ENCODE results near the gene ZNF317.

Gene ZNF317

DNA sequence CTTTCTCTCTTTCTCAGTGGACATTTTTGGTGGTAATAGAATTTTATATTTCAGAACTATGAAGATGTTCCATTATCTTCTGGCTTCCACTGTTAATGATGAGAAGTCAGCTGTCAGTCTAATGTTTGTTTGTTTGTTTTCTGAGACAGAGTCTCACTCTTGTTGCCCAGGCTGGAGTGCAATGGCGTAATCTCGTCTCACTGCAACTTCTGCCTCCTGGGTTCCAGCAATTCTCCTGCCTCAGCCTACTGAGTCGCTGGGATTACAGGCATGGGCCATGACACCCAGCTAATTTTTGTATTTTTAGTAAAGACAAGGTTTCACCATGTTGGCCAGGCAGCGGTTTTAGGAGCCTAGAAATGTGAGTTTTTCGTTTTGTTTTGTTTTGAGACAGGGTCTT, 4.7 kb downstream of the ZNF317 start:
- Histone ChIP-seq H3K27me3 (ENCODE audit: control insufficient read depth, insufficient read depth, low read length, poor library complexity, severe bottlenecking) (no peaks in the 10 kb centered on the region), H3K9me3 (ENCODE audit: control insufficient read depth, low read length) (peaks cover 12% of the 10 kb centered on the region), H3K4me1 (ENCODE audit: control insufficient read depth, insufficient read depth, low read length) (no peaks in the 10 kb centered on the region), H3K36me3 (ENCODE audit: control insufficient read depth, insufficient read depth, low read length) (peaks cover 35% of the 10 kb centered on the region), H3K27ac (ENCODE audit: insufficient read depth, low read depth, low read length, poor library complexity, severe bottlenecking) (no peak overlapping the region), H3K4me3 (ENCODE audit: insufficient read depth, low read depth, low read length) (no peak overlapping the region)
- 90 to 94% methylated on average over 5 of the region's 5 CpGs for WGBS, 2 experiments

DNA sequence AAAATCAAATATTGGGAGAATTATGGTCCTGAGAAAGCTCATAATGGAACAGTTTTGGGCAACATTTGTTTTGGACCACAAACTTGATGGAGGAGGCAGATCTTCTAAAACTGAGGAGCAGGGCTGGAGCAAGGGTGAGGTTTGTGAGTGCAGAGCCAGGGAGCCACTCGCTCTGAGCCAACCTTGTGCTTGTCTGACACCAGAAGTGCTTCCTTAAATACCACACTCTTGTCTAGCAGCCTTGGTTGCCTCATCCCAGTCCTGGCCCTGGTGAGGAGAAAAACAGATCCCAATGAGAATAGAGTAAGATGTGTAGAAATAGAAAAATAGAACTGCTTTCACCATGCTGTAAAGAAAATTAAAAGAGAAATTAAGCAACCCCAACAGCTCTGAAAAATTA, 6.7 kb downstream of the ZNF317 start:
- WGBS, 2 experiments = 84 to 100% methylated on average over 1 of the region's 1 CpG
- Histone ChIP-seq H3K27ac (ENCODE audit: insufficient read depth, low read depth, low read length, poor library complexity, severe bottlenecking) (no peak overlapping the region), H3K27me3 (ENCODE audit: control insufficient read depth, insufficient read depth, low read length, poor library complexity, severe bottlenecking) (no peaks in the 10 kb centered on the region), H3K9me3 (ENCODE audit: control insufficient read depth, low read length) (peaks cover 16% of the 10 kb centered on the region), H3K36me3 (ENCODE audit: control insufficient read depth, insufficient read depth, low read length) (peaks cover 39% of the 10 kb centered on the region), H3K4me3 (ENCODE audit: insufficient read depth, low read depth, low read length) (no peak overlapping the region), H3K4me1 (ENCODE audit: control insufficient read depth, insufficient read depth, low read length) (no peaks in the 10 kb centered on the region)

DNA sequence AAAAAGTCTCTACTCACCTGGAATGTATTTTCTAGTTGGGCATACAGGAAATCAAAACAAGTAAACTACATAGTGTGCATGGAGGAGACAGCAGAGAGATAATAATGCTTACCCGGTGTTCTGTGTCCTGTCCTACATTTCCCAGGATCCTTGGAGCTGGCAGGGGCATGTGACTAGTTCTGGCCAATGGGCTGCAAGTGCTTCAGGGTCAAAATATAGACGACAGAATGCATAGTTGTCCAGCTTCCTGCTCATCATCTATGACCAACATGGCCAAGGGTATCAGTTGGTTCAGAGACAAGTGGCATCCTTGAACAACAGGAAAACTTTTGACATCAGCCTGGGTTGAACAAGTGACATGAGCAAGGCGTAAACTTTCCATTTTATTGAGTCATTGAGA, 8.5 kb downstream of the ZNF317 start:
- Histone ChIP-seq H3K27me3 (ENCODE audit: control insufficient read depth, insufficient read depth, low read length, poor library complexity, severe bottlenecking) (no peaks in the 10 kb centered on the region), H3K9me3 (ENCODE audit: control insufficient read depth, low read length) (peaks cover 21% of the 10 kb centered on the region), H3K4me3 (ENCODE audit: insufficient read depth, low read depth, low read length) (no peak overlapping the region), H3K36me3 (ENCODE audit: control insufficient read depth, insufficient read depth, low read length) (peaks cover 46% of the 10 kb centered on the region), H3K27ac (ENCODE audit: insufficient read depth, low read depth, low read length, poor library complexity, severe bottlenecking) (no peak overlapping the region), H3K4me1 (ENCODE audit: control insufficient read depth, insufficient read depth, low read length) (no peaks in the 10 kb centered on the region)
- 94 to 95% methylated on average over 3 of the region's 3 CpGs for WGBS, 2 experiments

DNA sequence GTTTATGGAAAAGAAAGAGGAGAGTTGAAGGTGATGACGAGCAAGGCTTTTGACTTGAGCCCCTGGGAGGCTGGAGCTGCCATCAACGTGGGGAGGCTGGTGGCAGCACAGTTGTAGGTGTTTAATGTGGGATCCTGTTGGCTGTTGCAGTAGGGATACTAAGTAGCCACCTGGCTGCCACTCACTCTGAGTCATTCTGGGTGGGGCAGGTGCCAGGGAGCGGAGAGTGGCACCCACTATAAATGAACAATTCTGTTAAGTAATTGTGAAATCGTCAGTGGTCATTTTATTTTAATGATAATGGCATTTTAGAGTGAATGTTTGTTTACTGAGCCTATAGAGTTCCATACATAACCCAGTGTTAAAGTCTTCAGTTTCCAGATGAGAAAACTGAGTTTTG, 9.8 kb downstream of the ZNF317 start:
- no peaks in the 10 kb centered on the region for H3K4me1 ChIP-seq (ENCODE audit: control insufficient read depth, insufficient read depth, low read length)
- H3K4me3 ChIP-seq (ENCODE audit: insufficient read depth, low read depth, low read length) = no peak overlapping the region
- no peaks in the 10 kb centered on the region for H3K27me3 ChIP-seq (ENCODE audit: control insufficient read depth, insufficient read depth, low read length, poor library complexity, severe bottlenecking)
- H3K27ac ChIP-seq (ENCODE audit: insufficient read depth, low read depth, low read length, poor library complexity, severe bottlenecking) = no peak overlapping the region
- 92 to 97% methylated on average over 4 of the region's 4 CpGs for WGBS, 2 experiments
- peaks cover 48% of the 10 kb centered on the region for H3K36me3 ChIP-seq (ENCODE audit: control insufficient read depth, insufficient read depth, low read length)
- peaks cover 22% of the 10 kb centered on the region for H3K9me3 ChIP-seq (ENCODE audit: control insufficient read depth, low read length)

DNA sequence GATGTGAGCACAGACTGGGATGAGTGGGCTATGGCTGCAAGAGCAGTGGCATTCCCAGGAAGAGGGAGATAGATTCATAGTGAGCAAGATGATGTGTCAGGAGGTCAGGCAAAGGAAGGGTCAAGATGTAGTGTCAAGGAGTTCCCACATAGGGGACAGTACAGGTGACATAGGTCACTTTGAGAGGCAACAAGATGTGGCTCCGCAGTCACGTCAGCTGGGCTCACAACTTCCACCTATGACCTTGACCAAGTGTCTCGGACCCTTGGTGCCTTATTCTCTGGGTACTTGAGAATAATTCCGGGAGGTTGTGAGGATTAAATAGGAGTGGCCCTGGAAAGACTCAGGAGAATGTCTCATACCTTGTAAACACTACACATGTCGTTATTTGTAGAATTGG, 10.5 kb downstream of the ZNF317 start:
- Histone ChIP-seq H3K9me3 (ENCODE audit: control insufficient read depth, low read length) (peaks cover 19% of the 10 kb centered on the region), H3K36me3 (ENCODE audit: control insufficient read depth, insufficient read depth, low read length) (peaks cover 48% of the 10 kb centered on the region), H3K27ac (ENCODE audit: insufficient read depth, low read depth, low read length, poor library complexity, severe bottlenecking) (no peak overlapping the region), H3K27me3 (ENCODE audit: control insufficient read depth, insufficient read depth, low read length, poor library complexity, severe bottlenecking) (no peaks in the 10 kb centered on the region), H3K4me1 (ENCODE audit: control insufficient read depth, insufficient read depth, low read length) (no peaks in the 10 kb centered on the region), H3K4me3 (ENCODE audit: insufficient read depth, low read depth, low read length) (no peak overlapping the region)
- WGBS, 2 experiments = 95 to 97% methylated on average over 5 of the region's 5 CpGs

DNA sequence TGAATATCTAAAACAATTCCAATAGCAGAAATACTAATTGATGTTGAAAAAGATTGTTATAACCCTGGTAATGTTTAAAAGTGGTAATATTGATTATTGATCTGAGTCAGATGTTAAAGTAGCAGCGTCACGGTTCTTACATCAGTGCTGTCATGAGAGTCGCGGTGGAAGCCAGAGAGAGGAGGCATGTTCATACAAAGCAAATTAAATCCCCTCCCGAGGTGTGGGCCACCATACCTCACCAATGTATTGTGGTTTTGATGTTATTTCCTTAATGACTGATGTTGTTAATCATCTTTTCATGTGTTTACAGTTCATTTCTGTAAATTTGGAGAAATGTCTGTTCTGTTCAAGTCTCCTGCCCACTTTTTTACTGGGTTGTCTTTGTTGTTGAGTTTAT, 11.2 kb downstream of the ZNF317 start:
- Histone ChIP-seq H3K4me3 (ENCODE audit: insufficient read depth, low read depth, low read length) (no peak overlapping the region), H3K9me3 (ENCODE audit: control insufficient read depth, low read length) (peaks cover 19% of the 10 kb centered on the region), H3K27ac (ENCODE audit: insufficient read depth, low read depth, low read length, poor library complexity, severe bottlenecking) (no peak overlapping the region), H3K27me3 (ENCODE audit: control insufficient read depth, insufficient read depth, low read length, poor library complexity, severe bottlenecking) (no peaks in the 10 kb centered on the region), H3K4me1 (ENCODE audit: control insufficient read depth, insufficient read depth, low read length) (no peaks in the 10 kb centered on the region), H3K36me3 (ENCODE audit: control insufficient read depth, insufficient read depth, low read length) (peaks cover 54% of the 10 kb centered on the region)
- 96 to 98% methylated on average over 5 of the region's 5 CpGs for WGBS, 2 experiments

DNA sequence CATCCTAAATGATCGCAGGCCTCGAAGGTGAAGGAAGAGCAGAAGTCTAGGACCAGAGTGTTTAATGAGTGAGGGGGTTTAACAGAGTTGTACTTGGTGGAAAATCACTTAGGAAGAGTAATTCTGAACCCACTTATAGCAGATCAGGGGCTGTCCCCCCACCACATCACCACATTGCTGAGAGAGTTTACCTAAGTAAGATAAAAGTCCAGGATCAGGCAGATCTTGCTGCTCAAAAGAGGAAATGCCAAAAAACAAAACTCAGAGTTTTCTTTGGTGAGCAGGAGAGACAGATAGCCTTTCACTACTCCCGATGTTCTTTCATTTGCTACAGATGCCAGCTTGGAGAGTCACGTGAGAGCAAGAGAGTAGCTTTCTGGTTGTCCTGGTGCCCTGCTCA, 15.4 kb downstream of the ZNF317 start:
- Histone ChIP-seq H3K27ac (ENCODE audit: insufficient read depth, low read depth, low read length, poor library complexity, severe bottlenecking) (no peak overlapping the region), H3K27me3 (ENCODE audit: control insufficient read depth, insufficient read depth, low read length, poor library complexity, severe bottlenecking) (no peaks in the 10 kb centered on the region), H3K4me3 (ENCODE audit: insufficient read depth, low read depth, low read length) (no peak overlapping the region), H3K9me3 (ENCODE audit: control insufficient read depth, low read length) (peaks cover 16% of the 10 kb centered on the region), H3K4me1 (ENCODE audit: control insufficient read depth, insufficient read depth, low read length) (no peaks in the 10 kb centered on the region), H3K36me3 (ENCODE audit: control insufficient read depth, insufficient read depth, low read length) (peaks cover 74% of the 10 kb centered on the region)
- 90 to 94% methylated on average over 4 of the region's 4 CpGs for WGBS, 2 experiments

DNA sequence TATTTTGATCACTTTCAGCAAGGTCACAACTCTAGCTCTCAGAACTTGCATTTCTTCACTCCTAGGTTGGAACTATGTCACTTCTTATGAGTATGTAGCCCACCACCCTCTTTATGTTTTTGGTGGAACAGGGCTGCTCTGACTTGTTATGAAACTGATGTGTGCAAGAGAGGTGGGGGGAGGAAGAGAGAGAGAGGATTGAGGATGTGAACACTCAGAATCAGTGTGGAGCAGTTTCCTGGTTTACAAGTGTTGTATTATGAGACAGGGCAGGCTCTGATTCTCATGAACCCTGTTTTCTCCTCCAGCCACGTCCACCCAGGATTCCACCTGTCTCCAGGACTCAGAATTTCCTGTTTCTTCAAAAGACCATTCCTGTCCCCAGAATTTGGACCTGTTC, 16.1 kb downstream of the ZNF317 start:
- Histone ChIP-seq H3K4me1 (ENCODE audit: control insufficient read depth, insufficient read depth, low read length) (no peaks in the 10 kb centered on the region), H3K9me3 (ENCODE audit: control insufficient read depth, low read length) (peaks cover 15% of the 10 kb centered on the region), H3K27ac (ENCODE audit: insufficient read depth, low read depth, low read length, poor library complexity, severe bottlenecking) (no peak overlapping the region), H3K4me3 (ENCODE audit: insufficient read depth, low read depth, low read length) (no peak overlapping the region), H3K36me3 (ENCODE audit: control insufficient read depth, insufficient read depth, low read length) (peaks cover 78% of the 10 kb centered on the region), H3K27me3 (ENCODE audit: control insufficient read depth, insufficient read depth, low read length, poor library complexity, severe bottlenecking) (no peaks in the 10 kb centered on the region)
- 92 to 93% methylated on average over 1 of the region's 1 CpG for WGBS, 2 experiments

DNA sequence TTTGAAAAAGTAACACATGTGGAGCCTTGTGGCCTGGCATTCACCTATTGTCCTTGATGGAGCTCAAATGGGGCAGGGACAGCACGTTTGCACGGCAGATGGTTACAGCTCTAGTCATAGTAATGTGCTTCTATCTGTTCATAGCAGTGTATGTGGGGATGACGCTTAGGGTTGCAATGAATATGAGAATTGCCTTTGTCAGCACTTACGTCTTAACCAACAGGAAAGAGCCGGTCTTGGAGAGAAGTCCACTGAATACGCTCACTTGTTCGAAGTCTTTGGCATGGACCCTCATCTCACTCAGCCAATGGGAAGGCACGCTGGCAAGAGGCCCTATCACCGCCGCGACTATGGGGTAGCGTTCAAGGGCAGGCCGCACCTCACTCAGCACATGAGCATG, 19.7 kb downstream of the ZNF317 start:
- H3K36me3 ChIP-seq (ENCODE audit: control insufficient read depth, insufficient read depth, low read length) = peaks cover 85% of the 10 kb centered on the region
- no peak overlapping the region for H3K27ac ChIP-seq (ENCODE audit: insufficient read depth, low read depth, low read length, poor library complexity, severe bottlenecking)
- 97 to 98% methylated on average over 13 of the region's 13 CpGs for WGBS, 2 experiments
- peaks cover 2% of the 10 kb centered on the region for H3K9me3 ChIP-seq (ENCODE audit: control insufficient read depth, low read length)
- no peaks in the 10 kb centered on the region for H3K27me3 ChIP-seq (ENCODE audit: control insufficient read depth, insufficient read depth, low read length, poor library complexity, severe bottlenecking)
- no peak overlapping the region for H3K4me3 ChIP-seq (ENCODE audit: insufficient read depth, low read depth, low read length)
- H3K4me1 ChIP-seq (ENCODE audit: control insufficient read depth, insufficient read depth, low read length) = no peaks in the 10 kb centered on the region

DNA sequence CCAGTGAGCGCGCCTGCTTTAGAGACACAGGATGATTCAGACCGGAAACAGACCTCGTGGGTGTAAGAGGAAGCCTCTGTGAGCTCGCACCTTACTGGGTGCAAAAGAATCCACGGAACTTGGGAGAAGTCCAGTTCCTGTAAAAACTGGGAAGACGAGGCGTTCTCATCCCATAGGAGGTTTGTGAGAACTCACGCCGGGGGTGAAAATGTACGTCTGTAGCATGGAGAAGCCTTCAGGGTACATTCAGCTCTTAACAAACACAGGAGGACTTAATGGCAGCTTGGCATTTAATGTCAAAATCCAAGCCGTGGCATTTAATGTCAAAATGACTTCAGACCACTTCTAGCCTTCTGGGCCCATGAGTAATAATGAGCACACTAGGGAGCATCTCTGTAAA, 21.2 kb downstream of the ZNF317 start:
- Histone ChIP-seq H3K4me1 (ENCODE audit: control insufficient read depth, insufficient read depth, low read length) (no peaks in the 10 kb centered on the region), H3K27me3 (ENCODE audit: control insufficient read depth, insufficient read depth, low read length, poor library complexity, severe bottlenecking) (no peaks in the 10 kb centered on the region), H3K36me3 (ENCODE audit: control insufficient read depth, insufficient read depth, low read length) (peaks cover 79% of the 10 kb centered on the region), H3K9me3 (ENCODE audit: control insufficient read depth, low read length) (peaks cover 2% of the 10 kb centered on the region), H3K27ac (ENCODE audit: insufficient read depth, low read depth, low read length, poor library complexity, severe bottlenecking) (no peak overlapping the region), H3K4me3 (ENCODE audit: insufficient read depth, low read depth, low read length) (no peak overlapping the region)
- 94 to 97% methylated on average over 12 of the region's 12 CpGs for whole genome bisulfite sequencing, 2 experiments

DNA sequence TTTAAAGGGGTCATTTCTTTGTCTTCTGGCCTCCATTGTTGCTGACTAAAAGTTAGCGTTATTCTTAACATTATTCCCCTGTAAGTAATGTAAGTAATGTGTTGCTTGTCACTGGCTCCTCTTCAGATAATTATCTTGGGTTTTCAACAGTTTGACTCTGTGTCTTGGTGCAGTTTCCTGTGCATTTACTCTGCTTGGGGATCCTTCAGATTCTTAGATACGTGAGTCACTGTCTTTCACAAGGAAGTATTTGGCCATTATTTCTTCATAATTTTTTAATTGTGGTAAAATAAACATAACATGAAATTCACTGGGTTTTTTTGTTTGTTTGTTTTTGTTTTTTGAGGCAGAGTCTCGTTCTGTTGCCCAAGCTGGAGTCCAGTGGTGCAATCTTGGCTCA, 25.1 kb downstream of the ZNF317 start:
- 85 to 94% methylated on average over 3 of the region's 3 CpGs for WGBS, 2 experiments
- no peaks in the 10 kb centered on the region for H3K27me3 ChIP-seq (ENCODE audit: control insufficient read depth, insufficient read depth, low read length, poor library complexity, severe bottlenecking)
- H3K4me1 ChIP-seq (ENCODE audit: control insufficient read depth, insufficient read depth, low read length) = no peaks in the 10 kb centered on the region
- H3K4me3 ChIP-seq (ENCODE audit: insufficient read depth, low read depth, low read length) = no peak overlapping the region
- peaks cover 43% of the 10 kb centered on the region for H3K36me3 ChIP-seq (ENCODE audit: control insufficient read depth, insufficient read depth, low read length)
- no peak overlapping the region for H3K27ac ChIP-seq (ENCODE audit: insufficient read depth, low read depth, low read length, poor library complexity, severe bottlenecking)
- H3K9me3 ChIP-seq (ENCODE audit: control insufficient read depth, low read length) = peaks cover 2% of the 10 kb centered on the region
